ENCODE results near the gene IL22RA2. TPM values are rescaled to one million over a fixed set of nuclear protein-coding genes. Genes with fewer than 3 reads are reported as not detected.

The IL22RA2 gene
- total and polyA plus RNA-seq, 9 of the 15 experiments (the other 6 are each of a cell fraction or from before 2014, with no cell fraction given): 0.03 TPM; not detected in 8

GRCh38 chr6:137155830-137156229, 17.6 kb downstream of the IL22RA2 start (continued):
- TF ChIP-seq MBD2 (IDR thresholded peaks at IDR 0.05; ENCODE audit: borderline replicate concordance, low read depth) (no peak), CEBPB (tag; IDR thresholded peaks at IDR 0.05) (peak; percentile 84; the same call in 1 of the 2 replicates), KLF6 (CRISPR knock-in tag; IDR thresholded peaks at IDR 0.05; ENCODE audit: borderline replicate concordance) (no peak), TEAD4 (IDR thresholded peaks at IDR 0.05; ENCODE audit: low read length) (peak; percentile 37; the same call in 1 of the 2 replicates), TEAD4 (CRISPR knock-in tag; IDR thresholded peaks at IDR 0.05; ENCODE audit: borderline replicate concordance) (no peak), GTF2A2 (tag; IDR thresholded peaks at IDR 0.05) (no peak), REST (IDR thresholded peaks at IDR 0.05; ENCODE audit: borderline replicate concordance) (peak; percentile 15; the same call in 1 of the 2 replicates), REST (CRISPR knock-in tag; IDR thresholded peaks at IDR 0.05; ENCODE audit: low read depth) (no peak), CTCF (IDR thresholded peaks at IDR 0.05 in 2 of 3, conservative IDR thresholded peaks at IDR 0.05 in 1 of 3; ENCODE audit: insufficient read depth in 2 of 3, low read depth in 1 of 3, low read length in 3 of 3) (no peak), NFXL1 (CRISPR knock-in tag; IDR thresholded peaks at IDR 0.05) (no peak), SP1 (CRISPR knock-in tag; IDR thresholded peaks at IDR 0.05) (no peak), ZNF740 (CRISPR knock-in tag; IDR thresholded peaks at IDR 0.05) (no peak), ZNF740 (tag; IDR thresholded peaks at IDR 0.05) (no peak), FOSL1 (tag; conservative IDR thresholded peaks at IDR 0.05) (peak; percentile 64; the same call in 1 of the 2 replicates)

Data from K562 (cell line).